Bronchial epithelial cell (primary cell): ENCODE measurements around the gene ZNF75A. TPM values are rescaled to one million over a fixed set of nuclear protein-coding genes. Genes with fewer than 3 reads are reported as not detected.
A peak's percentile ranks its signal among the peaks of the same experiment; 100 is the strongest.
"Not testable (repeated sequence)": the region's sequence is repeated elsewhere in the genome, so short reads cannot be mapped to it uniquely, and the experiment has no call there.

Experiments used
- DNase-seq: peaks from one replicate; pipeline ENCODE4 v3.0.0-alpha.2; 2010; ENCODE audit warnings: low read depth
- FAIRE-seq: peaks from 2 replicates; lab custom pipeline; 2011; peaks lifted over from hg19 to GRCh38; lab: Jason Lieb, UNC
- H3K27me3 ChIP-seq: 2 replicates; pipeline ENCODE4 v1.5.1; 2011; ENCODE audit warnings: low read length; ENCODE audit not compliant: control insufficient read depth, insufficient read depth
- H3K36me3 ChIP-seq: 2 replicates; pipeline ENCODE4 v1.5.1; 2011; ENCODE audit warnings: low read length; ENCODE audit not compliant: control insufficient read depth, insufficient read depth
- H3K4me3 ChIP-seq: 2 replicates; pipeline ENCODE4 v1.5.1; 2011; ENCODE audit warnings: mild to moderate bottlenecking, low read depth, low read length, control low read depth
- total RNA-seq: library from RNA; depleted of rRNA; stranded (reverse); fragments of >200 nt; gene quantifications from 2 replicates; pipeline ENCODE4 v1.2.1, GENCODE V29; 2014
- TF ChIP-seq, protein P1 (sequence below): IDR thresholded peaks from 2 replicates; pipeline ENCODE4 v1.5.1; 2011; ENCODE audit warnings: mild to moderate bottlenecking, moderate library complexity, low read length, control low read depth, inconsistent platforms; ENCODE audit not compliant: insufficient read depth, severe bottlenecking

Gene ZNF75A
- total RNA-seq, 1 donor from 2014 or later, result 22.9 TPM

DNA sequence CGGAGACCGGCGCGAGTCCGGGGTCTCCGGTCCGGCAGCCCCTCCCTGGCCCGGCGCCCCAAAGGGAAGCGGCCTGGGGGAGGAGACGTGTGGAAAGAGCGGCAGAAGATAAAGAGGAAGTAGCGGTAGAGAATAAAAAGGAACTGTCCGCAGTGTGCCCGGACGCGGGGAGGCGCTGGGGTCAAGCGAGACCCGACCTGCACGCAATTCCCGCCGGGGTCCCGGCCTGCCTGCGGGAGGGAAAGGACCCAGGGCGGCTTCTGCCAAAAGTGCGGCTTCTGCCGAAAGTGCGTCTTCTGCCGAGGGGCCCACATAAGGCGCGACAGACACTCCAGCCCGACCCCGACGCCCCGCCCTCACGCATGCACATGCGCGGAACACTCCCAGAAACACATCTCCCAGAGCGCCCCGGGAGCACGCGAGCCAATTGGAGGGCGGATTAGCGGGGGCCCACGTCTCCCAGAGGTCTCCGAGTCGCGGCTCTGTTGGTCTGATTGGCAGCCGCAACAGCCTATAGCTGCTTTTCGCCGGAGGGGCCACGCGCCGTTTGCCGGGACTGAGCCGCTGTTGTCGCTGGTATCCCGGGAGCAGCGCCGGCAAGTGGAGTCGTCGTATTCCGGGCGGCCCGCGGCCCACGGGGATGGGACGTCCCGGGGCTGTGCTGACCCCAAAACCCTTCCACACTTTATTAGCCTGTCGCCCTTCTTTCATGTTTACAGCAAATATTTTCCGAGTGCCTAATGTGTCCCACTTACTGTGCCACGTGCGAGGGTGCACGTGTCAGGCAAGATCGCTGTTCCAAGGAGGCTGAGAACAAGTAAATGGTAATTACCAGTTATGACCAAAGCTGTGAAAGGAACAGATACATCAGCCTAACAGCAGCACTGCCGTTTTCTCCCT, 40.9 kb upstream of the ZNF75A start:
- no peaks in the 10 kb centered on the region for H3K27me3 ChIP-seq
- peak overlapping the region; percentile 77 for H3K4me3 ChIP-seq
- TF ChIP-seq, protein P1, sequence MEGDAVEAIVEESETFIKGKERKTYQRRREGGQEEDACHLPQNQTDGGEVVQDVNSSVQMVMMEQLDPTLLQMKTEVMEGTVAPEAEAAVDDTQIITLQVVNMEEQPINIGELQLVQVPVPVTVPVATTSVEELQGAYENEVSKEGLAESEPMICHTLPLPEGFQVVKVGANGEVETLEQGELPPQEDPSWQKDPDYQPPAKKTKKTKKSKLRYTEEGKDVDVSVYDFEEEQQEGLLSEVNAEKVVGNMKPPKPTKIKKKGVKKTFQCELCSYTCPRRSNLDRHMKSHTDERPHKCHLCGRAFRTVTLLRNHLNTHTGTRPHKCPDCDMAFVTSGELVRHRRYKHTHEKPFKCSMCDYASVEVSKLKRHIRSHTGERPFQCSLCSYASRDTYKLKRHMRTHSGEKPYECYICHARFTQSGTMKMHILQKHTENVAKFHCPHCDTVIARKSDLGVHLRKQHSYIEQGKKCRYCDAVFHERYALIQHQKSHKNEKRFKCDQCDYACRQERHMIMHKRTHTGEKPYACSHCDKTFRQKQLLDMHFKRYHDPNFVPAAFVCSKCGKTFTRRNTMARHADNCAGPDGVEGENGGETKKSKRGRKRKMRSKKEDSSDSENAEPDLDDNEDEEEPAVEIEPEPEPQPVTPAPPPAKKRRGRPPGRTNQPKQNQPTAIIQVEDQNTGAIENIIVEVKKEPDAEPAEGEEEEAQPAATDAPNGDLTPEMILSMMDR, result peak; percentile 49
- no peaks in the 10 kb centered on the region for H3K36me3 ChIP-seq
- FAIRE-seq (no peak), DNase-seq (peak; percentile 85)

DNA sequence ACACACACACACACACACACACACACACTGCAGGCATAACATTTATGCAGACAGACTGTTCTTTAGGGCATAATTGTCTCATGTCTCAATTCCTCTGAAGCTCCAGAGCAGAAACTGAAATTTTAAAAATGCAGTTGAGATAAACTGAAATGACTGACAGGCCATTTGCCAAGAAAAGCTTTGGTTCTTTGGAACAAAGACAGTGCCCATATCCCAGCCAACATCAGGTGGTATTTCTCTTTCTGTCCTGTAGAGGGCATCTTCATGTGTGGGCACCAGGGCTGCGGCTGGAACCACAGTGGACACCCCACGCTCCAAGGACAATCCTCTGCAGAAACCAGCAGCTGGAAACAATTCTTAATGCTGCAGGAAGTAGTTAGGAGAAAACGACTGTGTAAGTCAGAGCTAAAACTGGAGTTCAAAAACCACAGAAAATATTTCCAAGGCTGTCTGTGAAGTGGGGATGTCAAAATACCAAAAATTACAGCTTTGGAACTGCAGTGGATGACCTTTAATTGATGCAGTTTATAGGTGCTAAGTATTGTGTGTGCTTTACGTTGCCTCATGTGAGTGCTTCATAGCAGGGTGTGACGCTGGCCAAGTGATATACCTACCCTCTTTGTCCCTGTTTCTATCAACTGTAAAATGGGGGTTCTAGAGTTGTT, 38.3 kb upstream of the ZNF75A start:
- Histone ChIP-seq H3K36me3 (no peaks in the 10 kb centered on the region), H3K4me3 (no peak overlapping the region), H3K27me3 (no peaks in the 10 kb centered on the region)
- TF ChIP-seq, protein P1, result peak; percentile 31
- no peak for FAIRE-seq
- no peak for DNase-seq

DNA sequence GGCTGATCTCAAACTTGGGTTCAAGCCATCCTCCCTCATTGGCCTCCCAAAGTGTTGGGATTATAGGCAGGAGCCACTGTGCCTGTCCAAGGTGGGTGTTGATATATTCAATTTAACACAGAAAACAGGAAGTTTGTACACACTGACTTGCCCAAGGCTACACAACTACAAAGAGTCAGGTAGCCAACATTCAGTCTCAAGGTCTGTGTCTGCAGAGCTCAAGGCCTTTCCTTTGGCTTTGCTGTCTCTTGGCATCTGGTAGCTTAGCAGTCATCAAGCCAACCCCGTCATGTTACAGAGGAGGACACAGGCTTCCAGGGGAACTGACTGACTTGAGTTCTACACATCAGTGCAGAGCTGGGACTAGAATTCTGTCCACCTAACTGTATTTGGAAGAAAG, 37.0 kb upstream of the ZNF75A start:
- H3K4me3 ChIP-seq, result no peak overlapping the region
- H3K27me3 ChIP-seq, result no peaks in the 10 kb centered on the region
- FAIRE-seq, result no peak
- TF ChIP-seq, protein P1, result no peak
- no peaks in the 10 kb centered on the region for H3K36me3 ChIP-seq
- DNase-seq, result no peak

DNA sequence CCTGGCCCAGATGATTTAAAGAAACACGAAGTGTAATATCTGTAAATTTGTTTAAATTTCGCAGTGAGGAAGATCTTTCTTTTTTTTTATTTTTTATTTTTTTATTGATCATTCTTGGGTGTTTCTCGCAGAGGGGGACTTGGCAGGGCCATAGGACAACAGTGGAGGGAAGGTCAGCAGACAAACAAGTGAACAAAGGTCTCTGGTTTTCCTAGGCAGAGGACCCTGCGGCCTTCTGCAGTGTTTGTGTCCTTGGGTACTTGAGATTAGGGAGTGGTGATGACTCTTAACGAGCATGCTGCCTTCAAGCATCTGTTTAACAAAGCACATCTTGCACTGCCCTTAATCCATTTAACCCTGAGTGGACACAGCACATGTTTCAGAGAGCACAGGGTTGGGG, 34.6 kb upstream of the ZNF75A start:
- H3K36me3 ChIP-seq, FAIRE-seq, H3K27me3 ChIP-seq, H3K4me3 ChIP-seq, DNase-seq: not testable (repeated sequence)

DNA sequence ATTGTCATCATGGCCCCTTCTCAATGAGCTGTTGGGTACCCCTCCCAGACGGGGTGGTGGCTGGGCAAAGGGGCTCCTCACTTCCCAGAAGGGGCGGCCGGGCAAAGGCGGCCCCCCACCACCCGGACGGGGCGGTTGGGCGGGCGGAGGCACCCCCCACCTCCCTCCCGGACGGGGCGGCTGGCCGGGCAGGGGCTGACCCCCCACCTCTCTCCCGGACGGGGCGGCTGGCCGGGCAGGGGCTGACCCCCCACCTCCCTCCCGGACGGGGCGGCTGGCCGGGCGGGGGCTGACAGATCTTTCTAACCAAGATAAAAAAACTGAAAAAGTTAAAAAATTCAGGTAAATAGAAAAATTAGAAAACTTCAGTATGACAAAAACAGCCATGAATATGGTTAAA, 34.0 kb upstream of the ZNF75A start:
- H3K27me3 ChIP-seq, FAIRE-seq, DNase-seq: not testable (repeated sequence)

DNA sequence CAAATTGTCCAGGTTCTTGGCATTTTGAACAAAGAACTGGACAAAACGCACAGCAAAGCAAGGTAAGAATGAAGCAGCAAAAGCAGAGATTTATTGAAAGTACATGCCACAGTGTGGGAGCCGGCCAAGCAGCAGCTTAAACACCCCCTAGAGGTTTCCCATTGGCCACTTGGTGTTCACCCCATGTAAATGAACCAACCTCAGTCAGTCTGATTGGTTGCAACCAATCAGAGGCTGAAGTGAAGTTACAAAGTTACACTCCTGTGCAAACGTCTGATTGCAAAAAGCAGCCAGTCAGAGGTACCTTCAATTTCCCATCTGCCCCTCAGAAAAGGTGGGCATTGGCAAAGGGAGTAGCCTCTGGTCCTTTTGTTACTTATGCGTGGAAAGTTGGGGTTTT, 30.8 kb upstream of the ZNF75A start:
- no peaks in the 10 kb centered on the region for H3K27me3 ChIP-seq
- no peak for FAIRE-seq
- TF ChIP-seq, protein P1, result no peak
- H3K4me3 ChIP-seq, result no peak overlapping the region
- no peaks in the 10 kb centered on the region for H3K36me3 ChIP-seq
- no peak for DNase-seq

More for the DNA sequence above, 34.0 kb upstream of the ZNF75A start:
- not testable (repeated sequence) for H3K4me3 ChIP-seq, H3K36me3 ChIP-seq
